PFSK-1 (cell line): ENCODE measurements around the gene AK3.

Source experiments
- POLR2AphosphoS5 ChIP-seq: IDR thresholded peaks from 2 replicates; pipeline ENCODE4 v1.6.1; 2012; ENCODE audit warnings: low read depth, mild to moderate bottlenecking, control low read depth, low read length, moderate library complexity
- SIN3A ChIP-seq: IDR thresholded peaks from 2 replicates; pipeline ENCODE4 v1.6.1; 2012; ENCODE audit warnings: mild to moderate bottlenecking, low read length, moderate library complexity, borderline replicate concordance; ENCODE audit not compliant: insufficient read depth
- TAF1 ChIP-seq: IDR thresholded peaks from 2 replicates; pipeline ENCODE4 v1.6.1; 2012; ENCODE audit warnings: low read length, control low read depth, borderline replicate concordance; ENCODE audit not compliant: insufficient read depth
- TF ChIP-seq, protein P1 (sequence below), 2 experiments: IDR thresholded peaks; 2 replicates each; pipeline versions ENCODE4 v1.6.1 to v1.8.0; 2011 to 2012; ENCODE audit warnings: low read depth in 2 of 2, low read length in 2 of 2, control low read depth in 1 of 2, inconsistent platforms in 1 of 2, mild to moderate bottlenecking in 1 of 2, moderate library complexity in 1 of 2; ENCODE audit not compliant: insufficient read depth in 1 of 2

DNA sequence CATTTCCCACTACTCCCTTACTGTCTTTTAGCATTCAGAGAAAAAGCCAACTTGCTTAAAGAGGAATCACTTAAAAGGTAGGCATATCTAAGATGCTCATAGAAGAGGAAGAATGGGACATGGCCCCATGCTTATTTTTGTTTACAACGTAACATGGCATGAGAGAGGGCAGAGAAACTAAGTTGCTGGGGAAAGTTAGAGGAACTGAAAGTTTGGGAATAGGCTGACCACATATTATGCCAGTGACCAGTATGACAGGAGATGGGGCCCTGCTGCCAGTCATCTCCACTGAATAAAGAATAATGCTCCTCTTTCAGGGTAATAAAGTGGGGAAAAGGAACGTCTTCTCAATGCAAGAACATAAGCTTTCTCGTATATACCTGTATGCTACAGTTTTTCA is 77.0 kb downstream of the AK3 start:
- TF ChIP-seq, protein P1, sequence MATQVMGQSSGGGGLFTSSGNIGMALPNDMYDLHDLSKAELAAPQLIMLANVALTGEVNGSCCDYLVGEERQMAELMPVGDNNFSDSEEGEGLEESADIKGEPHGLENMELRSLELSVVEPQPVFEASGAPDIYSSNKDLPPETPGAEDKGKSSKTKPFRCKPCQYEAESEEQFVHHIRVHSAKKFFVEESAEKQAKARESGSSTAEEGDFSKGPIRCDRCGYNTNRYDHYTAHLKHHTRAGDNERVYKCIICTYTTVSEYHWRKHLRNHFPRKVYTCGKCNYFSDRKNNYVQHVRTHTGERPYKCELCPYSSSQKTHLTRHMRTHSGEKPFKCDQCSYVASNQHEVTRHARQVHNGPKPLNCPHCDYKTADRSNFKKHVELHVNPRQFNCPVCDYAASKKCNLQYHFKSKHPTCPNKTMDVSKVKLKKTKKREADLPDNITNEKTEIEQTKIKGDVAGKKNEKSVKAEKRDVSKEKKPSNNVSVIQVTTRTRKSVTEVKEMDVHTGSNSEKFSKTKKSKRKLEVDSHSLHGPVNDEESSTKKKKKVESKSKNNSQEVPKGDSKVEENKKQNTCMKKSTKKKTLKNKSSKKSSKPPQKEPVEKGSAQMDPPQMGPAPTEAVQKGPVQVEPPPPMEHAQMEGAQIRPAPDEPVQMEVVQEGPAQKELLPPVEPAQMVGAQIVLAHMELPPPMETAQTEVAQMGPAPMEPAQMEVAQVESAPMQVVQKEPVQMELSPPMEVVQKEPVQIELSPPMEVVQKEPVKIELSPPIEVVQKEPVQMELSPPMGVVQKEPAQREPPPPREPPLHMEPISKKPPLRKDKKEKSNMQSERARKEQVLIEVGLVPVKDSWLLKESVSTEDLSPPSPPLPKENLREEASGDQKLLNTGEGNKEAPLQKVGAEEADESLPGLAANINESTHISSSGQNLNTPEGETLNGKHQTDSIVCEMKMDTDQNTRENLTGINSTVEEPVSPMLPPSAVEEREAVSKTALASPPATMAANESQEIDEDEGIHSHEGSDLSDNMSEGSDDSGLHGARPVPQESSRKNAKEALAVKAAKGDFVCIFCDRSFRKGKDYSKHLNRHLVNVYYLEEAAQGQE (IDR thresholded peaks at IDR 0.05; ENCODE audit: insufficient read depth in 1 of 2, low read depth in 2 of 2, low read length in 2 of 2): no peak
- TF ChIP-seq POLR2AphosphoS5 (no peak), SIN3A (no peak), TAF1 (no peak)
